K562 (cell line): ENCODE measurements around the gene CNOT6L. TPM values are rescaled to one million over a fixed set of nuclear protein-coding genes. Genes with fewer than 3 reads are reported as not detected.
A peak's percentile ranks its signal among the peaks of the same experiment; 100 is the strongest.

ENCODE experiments used
- BRCA1 ChIP-seq, 2 experiments: fragments of 450-650 bp in 1 of 2; sonication (generic) in 1 of 2; formaldehyde crosslinking in 1 of 2; IDR thresholded peaks; 2 replicates each; pipeline versions ENCODE4 v1.5.0 to v1.6.1; 2017 to 2020; ENCODE audit warnings: mild to moderate bottlenecking in 1 of 2, missing genetic modification reagents in 1 of 2
- BRF2 ChIP-seq: IDR thresholded peaks from 3 replicates; pipeline ENCODE4 v1.6.1; 2011; ENCODE audit warnings: borderline replicate concordance, mild to moderate bottlenecking; ENCODE audit not compliant: insufficient read length, insufficient read depth
- E4F1 ChIP-seq: fragments of 250-450 bp; sonication (Bioruptor Pico); IDR thresholded peaks from 2 replicates; pipeline ENCODE4 v1.5.0; 2021; ENCODE audit warnings: mild to moderate bottlenecking, borderline replicate concordance
- GABPB2 ChIP-seq: fragments of 250-450 bp; sonication (Bioruptor Pico); conservative IDR thresholded peaks from 2 replicates; pipeline ENCODE4 v1.5.1; 2021; ENCODE audit warnings: mild to moderate bottlenecking
- KLF6 ChIP-seq: fragments of 250-450 bp; sonication (Bioruptor Pico); IDR thresholded peaks from 2 replicates; pipeline ENCODE4 v1.4.0; 2020; ENCODE audit warnings: mild to moderate bottlenecking, moderate library complexity, borderline replicate concordance
- MAFF ChIP-seq: IDR thresholded peaks from 2 replicates; pipeline ENCODE4 v1.6.1; 2012; ENCODE audit warnings: low read length, improper control_type of control experiment
- MAFK ChIP-seq: IDR thresholded peaks from 2 replicates; pipeline ENCODE4 v1.6.1; 2011; ENCODE audit warnings: low read length, improper control_type of control experiment
- MECOM ChIP-seq: fragments of 250-450 bp; sonication (Bioruptor Pico); IDR thresholded peaks from 2 replicates; pipeline ENCODE4 v1.8.0; 2022; ENCODE audit warnings: inconsistent platforms
- MXD1 ChIP-seq: fragments of 250-450 bp; sonication (Bioruptor Pico); IDR thresholded peaks from 2 replicates; pipeline ENCODE4 v1.8.0; 2021; ENCODE audit warnings: borderline replicate concordance, mild to moderate bottlenecking, moderate library complexity; ENCODE audit not compliant: poor library complexity, severe bottlenecking
- NFRKB ChIP-seq: fragments of 450-650 bp; IDR thresholded peaks from 2 replicates; pipeline ENCODE4 v1.6.1; 2016; ENCODE audit warnings: low read depth
- RBM22 ChIP-seq: fragments of 200-400 bp; formaldehyde crosslinking; IDR thresholded peaks from 2 replicates; pipeline ENCODE4 v1.6.1; 2018; ENCODE audit warnings: low read length, low read depth; ENCODE audit not compliant: poor library complexity, severe bottlenecking
- RCOR1 ChIP-seq, 2 experiments: IDR thresholded peaks; 2 replicates each; pipeline ENCODE4 v1.6.1; 2012; ENCODE audit warnings: low read depth in 2 of 2, low read length in 2 of 2, borderline replicate concordance in 1 of 2, improper control_type of control experiment in 1 of 2
- SIRT6 ChIP-seq: IDR thresholded peaks from one replicate; pipeline ENCODE4 v1.6.1; 2012; ENCODE audit warnings: low read depth, mild to moderate bottlenecking, control low read depth, inconsistent platforms, low read length, moderate library complexity
- SPI1 ChIP-seq: IDR thresholded peaks from 2 replicates; pipeline ENCODE4 v1.6.1; 2011; ENCODE audit warnings: low read depth, low read length, control low read depth, borderline replicate concordance
- SREBF1 ChIP-seq: fragments of 150-350 bp; IDR thresholded peaks from 2 replicates; pipeline ENCODE4 v1.6.1; 2014; ENCODE audit warnings: antibody characterized with exemption, low read depth, low read length, borderline replicate concordance
- STAT5A ChIP-seq: IDR thresholded peaks from 2 replicates; pipeline ENCODE4 v1.6.1; 2012; ENCODE audit warnings: low read length, inconsistent platforms, borderline replicate concordance
- YY1 ChIP-seq, 3 experiments: IDR thresholded peaks; 2 replicates each; pipeline ENCODE4 v1.6.1; 2011; ENCODE audit warnings: low read length in 2 of 3, mild to moderate bottlenecking in 2 of 3, moderate library complexity in 2 of 3, borderline replicate concordance in 1 of 3, control low read depth in 1 of 3, low read depth in 1 of 3; ENCODE audit not compliant: insufficient read depth in 3 of 3, insufficient replicate concordance in 2 of 3, control insufficient read depth in 1 of 3, insufficient read length in 1 of 3; ENCODE audit errors: extremely low read depth in 1 of 3
- ZBTB49 ChIP-seq: sonication (generic); formaldehyde crosslinking; IDR thresholded peaks from 2 replicates; pipeline ENCODE4 v1.8.0; 2022; ENCODE audit warnings: missing genetic modification reagents, mild to moderate bottlenecking, borderline replicate concordance
- ZNF253 ChIP-seq: fragments of 250-450 bp; sonication (Bioruptor Pico); conservative IDR thresholded peaks from 2 replicates; pipeline ENCODE4 v1.6.1; 2021; ENCODE audit warnings: mild to moderate bottlenecking
- ZNF695 ChIP-seq: fragments of 450-650 bp; formaldehyde crosslinking; IDR thresholded peaks from 2 replicates; pipeline ENCODE4 v1.4.0; 2020; ENCODE audit warnings: mild to moderate bottlenecking, moderate library complexity
- polyA plus RNA-seq, 8 experiments: library from polyadenylated mRNA; depleted of rRNA in 4 of 8; stranded (reverse) in 5 of 8; unstranded in 3 of 8; fragments of >200 nt; fragmentation: Nextera tagmentation in 2 of 8; fragmentation: Illumina TruSeq in 1 of 8; extraction: Ambion mirVana in 2 of 8; extraction: Trizol in 1 of 8; gene quantifications; 2 replicates each; pipeline versions ENCODE4 v1.2.1 to v1.2.3, GENCODE V29; 2011 to 2014; ENCODE audit warnings: inconsistent platforms in 1 of 8, missing spikeins in 1 of 8
- total RNA-seq, 7 experiments: library from RNA; depleted of rRNA in 6 of 7; stranded (reverse); fragments of >200 nt in 6 of 7; fragmentation: Illumina TruSeq in 2 of 7; extraction: Trizol in 2 of 7; gene quantifications; 2 replicates each; pipeline versions ENCODE4 v1.2.1 to v1.2.3, GENCODE V29; 2011 to 2021; ENCODE audit warnings: low replicate concordance in 1 of 7

CNOT6L gene
- total and polyA plus RNA-seq, 9 of the 15 experiments (the other 6 are each of a cell fraction or from before 2014, with no cell fraction given) = 3.7 to 27.9 (median 6.5) TPM

- TF ChIP-seq ZBTB49 (no peak), SPI1 (no peak), ZNF695 (CRISPR knock-in tag) (no peak), GABPB2 (CRISPR knock-in tag) (no peak), MAFK (no peak), MECOM (no peak), SREBF1 (no peak), SIRT6 (no peak), ZNF253 (CRISPR knock-in tag) (no peak), BRCA1 (IDR thresholded peaks at IDR 0.05) (no peak), BRCA1 (CRISPR knock-in tag; IDR thresholded peaks at IDR 0.05) (no peak; the same call in 1 of the 2 replicates), MXD1 (CRISPR knock-in tag) (no peak), STAT5A (no peak), RCOR1 (IDR thresholded peaks at IDR 0.05; ENCODE audit: borderline replicate concordance in 1 of 2, low read depth in 2 of 2, low read length in 2 of 2) (no peak), YY1 (IDR thresholded peaks at IDR 0.05; ENCODE audit: borderline replicate concordance in 1 of 3, control insufficient read depth in 1 of 3, extremely low read depth in 1 of 3, insufficient read depth in 3 of 3, insufficient read length in 1 of 3, insufficient replicate concordance in 2 of 3, low read depth in 1 of 3, low read length in 2 of 3) (peak in 2 of 3 experiments; percentile 38 to 80), E4F1 (CRISPR knock-in tag) (no peak), NFRKB (0 out of 2 replicates have a peak, but pooled peaks have one; percentile 20), KLF6 (no peak), BRF2 (no peak), MAFF (no peak), RBM22 (no peak)
Measured at GRCh38 chr4:77818602-77819403, at the start of gene CNOT6L (continued).
